Measurements from ENCODE around the gene ZNF324B. TPM values are rescaled to one million over a fixed set of nuclear protein-coding genes. Genes with fewer than 3 reads are reported as not detected.

The ZNF324B gene
- total and polyA plus RNA-seq, 2 donors (not counting 3 experiments of a cell fraction or from before 2014, with no cell fraction given), result 3.4 to 6.9 TPM

GRCh38 chr19:58474291-58474996 lies 23.0 kb downstream of the ZNF324B start:
- dilution Hi-C loops (cut with MboI; ENCODE audit: extremely low pct_ligation_motif_present, low sequenced_read_pairs) (no loop called here), intact Hi-C loops (cut with micrococcal nuclease) (no loop called here)
- Histone ChIP-seq H4K20me1 (replicated peaks; ENCODE audit: control insufficient read depth, extremely low read depth, insufficient read depth, low read length) (no peaks in the 10 kb centered on the region), H3K4me1 (ENCODE audit: control insufficient read depth, extremely low read depth, insufficient read depth, low read length) (peaks cover 9% of the 10 kb centered on the region), H3K4me2 (ENCODE audit: insufficient read depth, low read length) (no peak overlapping the region), H3K79me2 (ENCODE audit: control insufficient read depth, insufficient read depth, low read length) (no peaks in the 10 kb centered on the region), H3K27me3 (ENCODE audit: control insufficient read depth in 2 of 2, insufficient read depth in 2 of 2, low read length in 2 of 2) (no peaks in the 10 kb centered on the region), H3K36me3 (ENCODE audit: control insufficient read depth in 2 of 2, extremely low read depth in 1 of 2, insufficient read depth in 2 of 2, low read length in 2 of 2) (peaks cover under 1 to 20% of the 10 kb centered on the region in 2 experiments), H3K27ac (ENCODE audit: insufficient read depth, low read depth, low read length) (no peak overlapping the region), H2AFZ (ENCODE audit: low read depth, low read length) (no peak overlapping the region), H3K9ac (replicated peaks; ENCODE audit: extremely low read depth, insufficient read depth, low read length) (no peak overlapping the region), H3K9me1 (replicated peaks; ENCODE audit: control insufficient read depth, extremely low read depth, insufficient read depth, low read length) (no peaks in the 10 kb centered on the region), H3K4me3 (replicated peaks in 1 of 3; ENCODE audit: insufficient read depth in 1 of 3, low read depth in 1 of 3, low read length in 3 of 3) (no peak overlapping the region), H3K9me3 (replicated peaks; ENCODE audit: control insufficient read depth, insufficient read depth, low read length) (no peaks in the 10 kb centered on the region)
- TF ChIP-seq EZH2 (IDR thresholded peaks at IDR 0.05; ENCODE audit: borderline replicate concordance, low read depth, low read length, severe bottlenecking) (no peak), FOS (IDR thresholded peaks at IDR 0.05; ENCODE audit: borderline replicate concordance, insufficient read depth, low read length) (no peak), CTCF (IDR thresholded peaks at IDR 0.05; ENCODE audit: extremely low read depth in 1 of 2, insufficient read depth in 1 of 2, low read depth in 1 of 2, low read length in 2 of 2) (no peak), GATA2 (IDR thresholded peaks at IDR 0.05; ENCODE audit: insufficient read depth, insufficient read length, low read depth, low read length) (no peak), POLR2AphosphoS5 (IDR thresholded peaks at IDR 0.05; ENCODE audit: insufficient read depth, low read depth, low read length) (no peak), MYC (IDR thresholded peaks at IDR 0.05; ENCODE audit: low read depth, low read length) (no peak), JUN (IDR thresholded peaks at IDR 0.05; ENCODE audit: borderline replicate concordance, insufficient read depth, insufficient read length, low read depth) (no peak), POLR2A (IDR thresholded peaks at IDR 0.05; ENCODE audit: low read depth, low read length) (no peak)
- TF ChIP-seq, protein P1, sequence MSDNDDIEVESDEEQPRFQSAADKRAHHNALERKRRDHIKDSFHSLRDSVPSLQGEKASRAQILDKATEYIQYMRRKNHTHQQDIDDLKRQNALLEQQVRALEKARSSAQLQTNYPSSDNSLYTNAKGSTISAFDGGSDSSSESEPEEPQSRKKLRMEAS (IDR thresholded peaks at IDR 0.05; ENCODE audit: insufficient read depth, insufficient read length), result no peak
- ChIA-PET CTCF (interaction anchor here (1.3 kb wide), 1 partner anchor 59 kb away, joined by 3 read pairs; no protein-coding TSS in a partner anchor), POLR2A (no interaction called here)
- FAIRE-seq, result no peak
- BruUV-seq (replicated peaks), result no TSS peak
- no peak for DNase-seq (ENCODE audit: low read depth, low spot score)
